Stimulated activated CD8-positive, alpha-beta memory T cell treated with anti-CD3 and anti-CD28 coated beads, Interleukin-2, amount 100 ng/mL, for 1 hour (primary cell): ENCODE data around the gene UPF3A.
A peak's percentile ranks its signal among the peaks of the same experiment; 100 is the strongest.
"Not testable (repeated sequence)": the region's sequence is repeated elsewhere in the genome, so short reads cannot be mapped to it uniquely, and the experiment has no call there.

Experiments
- DNase-seq, 2 donors: peaks; one replicate each; pipeline ENCODE4 v3.0.0-alpha.2; 2020; ENCODE audit warnings: low read depth in 2 of 2

Gene UPF3A

DNA sequence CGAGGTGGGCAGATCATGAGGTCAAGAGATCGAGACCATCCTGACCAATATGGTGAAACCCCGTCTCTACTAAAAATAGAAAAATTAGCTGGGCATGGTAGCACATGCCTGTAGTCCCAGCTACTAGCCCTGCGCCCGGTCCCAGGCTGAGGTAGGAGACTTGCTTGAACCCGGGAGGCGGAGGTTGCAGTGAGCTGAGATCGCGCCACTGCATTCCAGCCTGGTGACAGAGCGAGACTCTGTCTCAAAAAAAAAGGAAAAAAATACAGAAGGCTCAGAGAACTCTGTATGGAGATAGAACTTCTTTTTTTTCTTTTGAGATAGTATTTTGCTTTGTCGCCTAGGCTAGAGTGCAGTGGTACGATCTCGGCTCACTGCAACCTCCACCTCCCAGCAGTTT is 17.1 kb upstream of the UPF3A start:
- not testable (repeated sequence) for DNase-seq

GRCh38 chr13:114264886-114265611 is 16.4 kb upstream of the UPF3A start:
- no peak for DNase-seq

DNA sequence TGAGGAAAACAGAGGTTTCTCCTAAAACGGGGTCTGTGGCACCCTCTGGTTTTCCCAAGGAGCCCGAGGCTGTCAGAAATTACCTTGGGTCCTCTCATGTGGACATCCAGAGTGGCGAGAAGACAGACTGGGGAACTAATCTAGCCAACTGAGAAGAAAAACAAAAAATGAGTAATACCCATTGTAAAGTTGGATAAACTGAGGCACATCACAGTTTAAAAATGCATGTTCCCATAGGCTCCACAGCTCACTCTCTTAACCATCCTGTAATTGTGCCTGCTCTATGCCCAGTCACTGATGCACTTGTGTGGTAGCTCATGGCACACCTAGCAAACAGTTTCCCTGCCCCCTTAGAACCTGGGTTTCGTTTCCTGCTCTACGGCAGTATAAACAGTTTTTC is 15.2 kb upstream of the UPF3A start:
- DNase-seq, result no peak

- DNase-seq, result no peak
Observed at GRCh38 chr13:114268344-114269280, 12.8 kb upstream of the UPF3A start.

DNA sequence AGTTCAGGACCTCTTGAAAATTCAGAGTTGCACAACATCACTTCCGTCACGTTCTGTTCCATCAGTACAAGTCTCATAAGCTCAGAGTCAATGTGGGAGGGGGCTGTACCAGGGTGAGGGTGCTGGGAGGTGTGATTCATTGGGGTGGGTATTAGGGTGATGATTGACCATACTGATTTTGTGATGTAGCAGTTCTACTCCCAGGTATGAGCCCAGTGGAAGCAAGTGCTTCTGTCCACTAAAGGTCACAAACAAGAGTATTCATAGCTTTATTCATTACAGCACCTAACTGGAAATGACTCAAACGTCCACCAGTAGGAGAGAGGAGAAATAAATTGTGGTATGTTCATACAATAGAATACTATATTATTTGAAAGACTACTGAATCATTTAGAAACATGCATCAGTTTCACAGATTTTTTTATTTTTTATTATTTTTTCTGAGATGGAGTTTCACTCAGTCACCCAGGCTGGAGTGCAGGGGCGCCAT is 12.1 kb upstream of the UPF3A start:
- no peak for DNase-seq

DNA sequence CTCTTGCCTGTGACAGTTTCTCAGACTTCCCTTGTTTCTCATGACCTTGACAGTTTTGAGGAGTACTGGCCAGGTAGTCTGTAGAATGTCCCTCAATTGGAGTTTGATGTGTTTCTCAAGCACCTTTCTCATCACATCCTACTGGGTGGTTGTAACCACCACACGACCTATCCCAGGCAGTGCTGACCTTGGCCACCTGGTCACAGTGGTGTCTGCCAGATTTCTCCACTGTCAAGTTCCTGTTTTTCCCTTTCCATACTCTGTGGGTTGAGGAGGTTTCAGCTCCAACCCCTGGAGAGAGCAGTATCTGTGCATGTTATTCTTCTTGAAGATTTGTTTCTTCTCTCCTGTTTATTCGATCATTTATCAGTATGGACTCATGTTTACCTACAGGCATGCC is 8.4 kb upstream of the UPF3A start:
- no peak for DNase-seq

GRCh38 chr13:114275304-114275703 is 6.1 kb upstream of the UPF3A start:
- DNase-seq, result no peak

- no peak for DNase-seq
Observed at GRCh38 chr13:114279146-114279545, 2.3 kb upstream of the UPF3A start.

DNA sequence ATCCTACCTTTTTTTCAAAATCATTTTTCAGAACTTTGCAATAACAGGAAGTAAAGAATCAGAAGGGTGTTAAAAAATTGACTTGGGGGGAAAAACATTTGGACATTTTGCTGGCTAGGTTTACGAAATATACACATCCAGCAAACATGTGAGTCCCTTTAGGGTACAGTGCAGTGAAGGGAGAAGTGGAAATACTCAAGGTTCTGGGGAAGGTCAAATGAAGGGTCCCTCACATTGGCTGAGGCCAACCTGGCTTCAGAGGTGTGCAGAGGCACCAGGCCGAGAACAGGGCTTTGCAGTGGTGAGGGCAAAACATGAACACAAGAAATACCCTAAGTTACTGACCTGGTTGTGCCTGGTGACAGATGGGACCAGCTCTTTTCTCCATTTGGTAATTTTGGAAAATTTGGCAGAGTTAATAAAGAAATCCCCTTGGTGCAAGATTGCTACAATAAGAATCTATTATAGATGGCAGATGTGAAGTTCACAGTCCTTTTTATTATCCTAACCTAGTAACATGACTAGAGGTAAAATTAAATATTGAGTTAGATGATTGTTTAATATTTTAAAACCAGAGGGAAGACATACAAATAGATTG is 1.5 kb upstream of the UPF3A start:
- DNase-seq, result no peak

DNA sequence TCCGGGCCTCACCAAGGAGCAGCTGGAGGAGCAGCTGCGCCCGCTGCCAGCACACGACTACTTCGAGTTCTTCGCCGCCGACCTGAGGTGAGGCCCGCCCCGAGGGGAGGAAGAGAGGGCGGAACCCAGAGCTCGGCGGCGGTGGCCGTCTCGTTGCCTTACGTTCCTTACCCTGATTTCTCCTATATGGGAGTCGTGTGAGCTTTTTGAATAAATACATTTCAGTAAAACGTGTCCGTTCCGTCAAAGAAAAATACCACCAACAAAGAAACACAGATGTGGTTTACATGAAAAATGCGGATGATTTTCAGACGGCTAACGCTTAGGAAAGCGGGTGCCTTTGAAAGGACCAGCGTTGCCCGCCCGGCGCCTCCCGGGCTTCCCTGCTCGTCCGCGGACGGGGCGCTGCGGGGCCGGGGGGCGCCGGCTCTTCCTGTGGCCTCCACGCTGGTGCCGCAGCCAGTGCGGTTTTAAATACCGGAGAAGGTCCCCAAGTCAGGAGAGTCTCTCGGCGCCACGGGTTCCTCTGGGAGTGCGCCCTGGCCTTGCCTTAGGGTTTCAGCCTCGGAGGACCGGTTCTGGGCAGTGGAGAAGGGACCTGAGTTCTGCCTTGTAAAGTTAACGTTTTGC is 755 bp downstream of the UPF3A start:
- DNase-seq, result peak; percentile 33 to 47

DNA sequence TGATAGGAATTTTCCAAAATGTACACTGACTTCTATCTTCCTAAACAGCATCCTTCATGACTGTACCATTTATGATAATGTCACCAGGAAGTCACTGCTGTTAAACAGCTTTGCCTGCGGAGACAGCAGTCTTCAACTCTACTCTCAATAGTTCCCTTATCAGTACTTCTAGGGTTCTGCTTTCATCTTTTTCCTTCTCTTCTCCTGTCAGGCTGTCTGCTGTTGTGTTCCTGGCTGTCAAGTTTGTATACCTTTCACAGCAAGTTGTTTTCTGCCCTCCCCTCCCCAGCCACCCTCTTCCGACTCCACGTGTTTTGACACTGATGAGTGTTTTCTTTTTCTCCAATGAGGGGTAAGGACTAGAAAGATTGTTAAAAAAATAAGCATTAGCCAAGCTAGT is 2.2 kb downstream of the UPF3A start:
- no peak for DNase-seq

- DNase-seq, result no peak
Observed at GRCh38 chr13:114284680-114285079, 3.3 kb downstream of the UPF3A start.

- DNase-seq, result no peak
Observed at GRCh38 chr13:114285166-114285808, 3.9 kb downstream of the UPF3A start.

GRCh38 chr13:114286808-114287207 is 5.4 kb downstream of the UPF3A start:
- DNase-seq, result no peak

DNA sequence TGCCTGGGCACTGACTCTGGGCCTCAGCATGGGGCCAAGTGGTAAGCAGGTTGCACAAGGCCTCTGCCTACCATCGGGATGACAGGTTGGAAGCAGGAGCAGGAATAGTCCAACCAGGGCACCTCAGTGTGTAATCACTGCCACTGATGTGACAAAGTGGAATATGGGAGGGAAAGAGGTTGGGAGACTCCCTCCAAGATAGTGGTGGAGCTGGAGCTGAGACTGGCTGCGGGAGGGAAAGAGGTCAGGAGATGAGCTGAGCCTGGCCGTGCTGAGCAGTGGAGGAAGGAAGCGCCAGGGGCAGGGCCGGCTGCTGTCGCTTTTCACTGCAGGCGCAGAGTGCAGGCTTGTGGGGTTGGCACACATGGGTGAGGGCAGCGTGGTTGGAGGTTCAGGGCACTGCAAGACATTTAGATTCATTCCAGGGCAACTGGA is 6.8 kb downstream of the UPF3A start:
- no peak for DNase-seq

DNA sequence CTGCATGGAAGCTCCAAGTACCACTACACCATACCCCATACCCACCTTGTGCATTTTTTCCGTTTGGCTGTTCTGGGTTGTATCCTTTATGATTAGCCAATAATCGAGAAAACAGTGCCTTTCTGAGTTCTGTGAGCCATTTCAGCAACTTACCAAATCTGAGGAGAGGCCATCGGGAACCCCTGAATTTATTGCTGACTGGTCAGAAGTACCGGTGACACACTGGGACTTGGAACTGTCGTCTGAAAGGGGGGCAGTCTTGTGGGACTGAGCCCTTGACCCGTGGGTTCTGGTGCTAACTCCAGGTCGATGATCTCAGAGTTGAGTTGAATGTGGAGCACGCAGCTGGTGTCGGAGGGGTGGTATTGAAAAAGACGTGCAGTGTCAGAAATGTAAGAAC is 15.0 kb downstream of the UPF3A start:
- DNase-seq, result no peak

DNA sequence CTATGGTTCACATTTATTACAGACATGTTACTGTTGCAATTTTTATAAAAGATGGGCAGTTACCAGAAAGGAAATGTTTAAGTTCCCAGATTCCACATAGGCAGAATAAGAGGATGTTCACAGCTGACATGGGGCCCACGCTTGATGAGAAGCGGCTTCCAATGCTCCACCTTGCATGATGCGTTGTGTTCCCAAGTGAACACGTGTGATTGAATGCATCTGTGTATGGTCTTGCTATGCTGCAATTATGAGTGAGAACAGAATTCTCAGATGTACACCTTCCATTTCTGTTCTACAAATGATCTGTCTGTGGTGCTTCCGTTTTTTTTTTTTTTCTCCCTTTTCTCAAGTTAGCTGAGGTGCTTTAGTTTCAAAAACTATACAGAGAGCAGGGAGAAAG is 15.5 kb downstream of the UPF3A start:
- no peak for DNase-seq

DNA sequence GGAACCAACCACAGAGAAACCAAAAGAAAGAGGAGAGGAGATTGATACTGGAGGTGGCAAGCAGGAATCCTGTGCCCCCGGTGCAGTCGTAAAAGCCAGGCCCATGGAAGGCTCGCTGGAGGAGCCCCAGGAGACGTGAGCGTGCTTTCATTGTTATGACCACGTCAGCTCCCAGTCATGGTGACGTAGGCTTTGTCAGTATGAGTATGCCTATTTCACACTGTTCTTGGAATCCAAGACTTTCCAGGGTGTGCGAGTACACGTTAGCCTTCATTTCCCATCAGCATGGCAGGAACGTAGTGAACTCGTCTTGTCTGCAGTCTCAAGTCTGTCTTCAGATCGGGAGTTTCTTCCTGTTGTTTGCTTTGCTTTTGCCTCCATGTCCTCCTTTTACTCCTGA is 17.5 kb downstream of the UPF3A start:
- no peak for DNase-seq

DNA sequence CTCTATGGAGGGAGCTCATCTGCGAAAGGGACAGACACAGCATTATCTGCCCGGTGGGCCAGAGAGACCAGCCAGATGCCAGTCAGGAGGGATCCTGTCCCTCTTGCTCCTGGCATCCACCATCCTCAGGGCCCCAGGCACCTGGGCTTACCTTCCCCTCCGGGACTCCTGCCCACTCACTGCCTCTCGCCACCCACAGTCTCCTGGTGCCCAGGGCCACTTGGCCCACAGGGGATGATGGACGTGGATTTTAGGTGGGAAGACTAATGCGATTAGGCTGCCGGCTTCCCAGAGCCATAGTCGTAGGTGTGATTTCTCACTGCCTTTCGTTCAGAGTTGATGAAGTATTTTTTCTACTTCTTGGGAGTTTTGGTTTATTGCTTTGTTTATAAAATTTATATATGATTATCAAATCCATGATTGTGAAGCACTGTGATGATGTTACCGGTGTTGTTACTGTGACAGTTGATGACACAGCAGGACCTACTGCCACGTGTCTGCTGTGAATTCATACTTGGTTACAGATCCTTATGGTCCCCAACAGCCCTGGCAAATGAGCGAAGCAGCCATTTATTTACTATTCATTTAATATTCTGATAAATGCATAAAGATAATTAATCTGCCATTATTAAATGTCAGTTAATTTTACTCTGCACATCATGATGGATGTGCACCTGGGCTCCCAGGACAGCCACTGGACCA is 18.4 kb downstream of the UPF3A start:
- DNase-seq, result no peak

DNA sequence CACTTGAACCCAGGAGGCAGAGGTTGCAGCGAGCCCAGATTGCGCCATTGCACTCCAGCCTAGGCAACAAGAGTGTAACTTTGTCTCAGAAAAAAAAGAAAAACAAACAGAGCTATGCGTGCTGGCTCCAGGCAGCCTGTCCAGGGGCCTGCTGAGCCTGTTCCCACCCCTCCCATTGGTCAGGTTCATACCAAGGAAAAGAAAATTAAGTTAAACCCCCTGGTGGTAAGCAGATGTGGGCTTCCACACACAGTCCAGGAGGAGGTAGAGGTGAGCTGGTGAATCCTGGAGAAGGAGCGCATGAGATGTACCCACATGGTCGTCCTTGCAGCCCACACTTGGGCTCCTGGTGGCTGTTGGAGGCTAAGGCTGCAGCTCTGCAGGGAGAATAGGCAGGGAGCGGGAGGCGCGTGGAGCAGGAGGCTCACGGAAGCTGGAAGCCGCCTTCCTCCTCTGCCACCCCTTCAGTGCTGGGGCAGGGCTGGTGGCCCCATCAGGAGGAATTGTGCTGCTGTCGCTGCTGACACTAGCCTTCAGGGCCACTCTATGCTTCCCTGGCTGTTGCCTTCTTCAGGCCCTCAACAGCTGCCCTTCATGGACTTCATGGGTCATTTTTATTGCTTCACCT is 22.4 kb downstream of the UPF3A start:
- DNase-seq, result no peak
